ENCODE results near the gene FOXJ1.

- TF ChIP-seq CTCF (IDR thresholded peaks at IDR 0.05; ENCODE audit: low read depth, low read length, poor library complexity, severe bottlenecking) (no peak), EZH2phosphoT487 (IDR thresholded peaks at IDR 0.05; ENCODE audit: borderline replicate concordance, low read length) (no peak)
Measured at GRCh38 chr17:76121932-76122430, 19.1 kb downstream of the FOXJ1 start.
